ENCODE results near the gene UROC1. TPM values are rescaled to one million over a fixed set of nuclear protein-coding genes. Genes with fewer than 3 reads are reported as not detected.

The UROC1 gene
- total RNA-seq, 2 experiments from 2014 or later: 0.09 TPM; not detected in 1

DNA sequence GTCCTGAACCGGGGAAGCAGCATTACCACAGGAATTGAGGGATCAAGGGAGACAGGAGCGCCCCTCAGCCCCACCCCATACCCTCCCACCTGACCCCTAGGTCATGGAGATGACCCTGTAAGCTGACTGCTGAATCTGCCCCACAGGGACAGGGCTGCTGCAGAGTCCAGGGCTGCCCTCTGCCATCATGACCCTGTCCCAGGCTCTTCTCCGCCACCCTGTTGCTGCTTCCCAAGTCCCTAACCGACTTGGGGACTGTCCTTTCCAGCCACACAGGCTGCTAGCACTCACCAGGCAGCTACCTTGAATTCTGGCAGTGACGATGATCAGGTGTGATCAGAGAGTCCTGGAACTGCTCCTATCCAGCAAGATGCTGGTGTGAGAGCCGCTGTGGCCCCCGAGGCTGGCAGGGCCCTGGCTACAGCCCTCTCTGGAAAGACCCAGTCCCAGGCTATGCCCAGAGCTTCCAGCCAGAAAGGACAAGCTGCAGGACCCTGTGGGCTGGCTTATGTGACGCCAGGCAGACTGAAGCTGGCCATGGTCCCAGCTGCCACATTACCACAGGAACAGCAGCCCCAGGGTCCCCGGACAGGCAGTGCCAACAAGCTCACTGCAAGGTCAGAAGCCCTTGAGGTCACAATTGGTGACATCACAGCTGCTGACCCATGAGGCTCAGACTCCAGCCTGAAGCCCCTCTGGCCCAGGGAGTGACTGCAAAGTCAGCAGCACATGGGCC, 40.9 kb upstream of the UROC1 start, which contains the start of gene C3orf22:
Gene C3orf22 (minus strand): TSS at position 597 of the 736 bp plus-strand sequence. CDS start 5,542 bp downstream, outside the sequence.
- H3K36me3 ChIP-seq (ENCODE audit: insufficient read depth, low read length): no peaks in the 10 kb centered on the region
- H3K4me2 ChIP-seq (ENCODE audit: low read length): no peak within 1 kb of the TSS
- no peak within 1 kb of the TSS for H3K4me3 ChIP-seq (ENCODE audit: low read depth, low read length, poor library complexity, severe bottlenecking)
- POLR2A ChIA-PET: interaction anchor here (0.6 kb wide), 1 partner anchor 20 kb away, joined by 4 read pairs; no protein-coding TSS in a partner anchor
- DNase-seq (ENCODE audit: low spot score): no peak
- H2AFZ ChIP-seq (ENCODE audit: low read length): no peak within 1 kb of the TSS
- H3K9me3 ChIP-seq (ENCODE audit: low read length): no peaks in the 10 kb centered on the region
- BruUV-seq (replicated peaks): no TSS peak
- H3K9me2 ChIP-seq (ENCODE audit: insufficient read depth, low read length): no peaks in the 10 kb centered on the region
- H4K20me1 ChIP-seq (ENCODE audit: insufficient read depth, low read length): no peaks in the 10 kb centered on the region
- intact Hi-C loops (cut with micrococcal nuclease; ENCODE audit: unreplicated experiment): no loop called here
- TF ChIP-seq, protein P1, sequence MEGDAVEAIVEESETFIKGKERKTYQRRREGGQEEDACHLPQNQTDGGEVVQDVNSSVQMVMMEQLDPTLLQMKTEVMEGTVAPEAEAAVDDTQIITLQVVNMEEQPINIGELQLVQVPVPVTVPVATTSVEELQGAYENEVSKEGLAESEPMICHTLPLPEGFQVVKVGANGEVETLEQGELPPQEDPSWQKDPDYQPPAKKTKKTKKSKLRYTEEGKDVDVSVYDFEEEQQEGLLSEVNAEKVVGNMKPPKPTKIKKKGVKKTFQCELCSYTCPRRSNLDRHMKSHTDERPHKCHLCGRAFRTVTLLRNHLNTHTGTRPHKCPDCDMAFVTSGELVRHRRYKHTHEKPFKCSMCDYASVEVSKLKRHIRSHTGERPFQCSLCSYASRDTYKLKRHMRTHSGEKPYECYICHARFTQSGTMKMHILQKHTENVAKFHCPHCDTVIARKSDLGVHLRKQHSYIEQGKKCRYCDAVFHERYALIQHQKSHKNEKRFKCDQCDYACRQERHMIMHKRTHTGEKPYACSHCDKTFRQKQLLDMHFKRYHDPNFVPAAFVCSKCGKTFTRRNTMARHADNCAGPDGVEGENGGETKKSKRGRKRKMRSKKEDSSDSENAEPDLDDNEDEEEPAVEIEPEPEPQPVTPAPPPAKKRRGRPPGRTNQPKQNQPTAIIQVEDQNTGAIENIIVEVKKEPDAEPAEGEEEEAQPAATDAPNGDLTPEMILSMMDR (conservative IDR thresholded peaks at IDR 0.05; ENCODE audit: low read length): no peak
- no peak for TF ChIP-seq EZH2phosphoT487 (IDR thresholded peaks at IDR 0.05; ENCODE audit: borderline replicate concordance, low read depth, low read length)
- no peaks in the 10 kb centered on the region for H3K4me1 ChIP-seq (ENCODE audit: insufficient read depth, low read length, poor library complexity, severe bottlenecking)
- CTCF ChIA-PET (ENCODE audit: unreplicated experiment): no interaction called here
- H3K27ac ChIP-seq (ENCODE audit: low read depth, low read length, poor library complexity, severe bottlenecking): no peak within 1 kb of the TSS
- H3K79me2 ChIP-seq (ENCODE audit: insufficient read depth, low read depth, low read length): no peaks in the 10 kb centered on the region

DNA sequence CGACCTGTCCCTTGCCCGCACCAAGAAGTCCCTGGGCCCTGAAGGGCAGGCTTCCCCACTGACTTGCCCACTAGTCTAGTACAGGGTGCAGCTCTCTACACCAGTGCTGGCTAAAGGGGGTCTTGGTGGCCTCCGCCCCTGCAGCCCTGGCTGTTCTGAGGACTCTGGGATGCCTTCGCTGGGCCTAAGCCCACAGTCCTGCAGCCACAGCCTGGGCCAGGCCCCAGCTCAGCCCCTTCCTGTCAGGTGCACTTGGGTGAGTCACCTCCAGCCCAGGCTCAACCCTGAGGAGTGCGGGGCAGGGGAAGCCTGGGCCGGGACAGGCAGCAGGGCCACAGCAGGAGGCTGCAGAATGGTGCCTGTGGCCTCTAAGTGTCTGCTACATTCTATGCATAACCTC, 40.2 kb upstream of the UROC1 start:
- Histone ChIP-seq H3K9me2 (ENCODE audit: insufficient read depth, low read length) (no peaks in the 10 kb centered on the region), H3K27ac (ENCODE audit: low read depth, low read length, poor library complexity, severe bottlenecking) (no peak overlapping the region), H3K4me1 (ENCODE audit: insufficient read depth, low read length, poor library complexity, severe bottlenecking) (no peaks in the 10 kb centered on the region), H3K79me2 (ENCODE audit: insufficient read depth, low read depth, low read length) (no peaks in the 10 kb centered on the region), H3K9me3 (ENCODE audit: low read length) (no peaks in the 10 kb centered on the region), H2AFZ (ENCODE audit: low read length) (no peak overlapping the region), H3K4me2 (ENCODE audit: low read length) (no peak overlapping the region), H4K20me1 (ENCODE audit: insufficient read depth, low read length) (no peaks in the 10 kb centered on the region), H3K36me3 (ENCODE audit: insufficient read depth, low read length) (no peaks in the 10 kb centered on the region), H3K4me3 (ENCODE audit: low read depth, low read length, poor library complexity, severe bottlenecking) (no peak overlapping the region)
- TF ChIP-seq, protein P1 (conservative IDR thresholded peaks at IDR 0.05; ENCODE audit: low read length): no peak
- no peak for TF ChIP-seq EZH2phosphoT487 (IDR thresholded peaks at IDR 0.05; ENCODE audit: borderline replicate concordance, low read depth, low read length)
- DNase-seq (ENCODE audit: low spot score): no peak
- no TSS peak for BruUV-seq (replicated peaks)
- ChIA-PET POLR2A (no interaction called here), CTCF (ENCODE audit: unreplicated experiment) (no interaction called here)
- intact Hi-C loops (cut with micrococcal nuclease; ENCODE audit: unreplicated experiment): no loop called here

DNA sequence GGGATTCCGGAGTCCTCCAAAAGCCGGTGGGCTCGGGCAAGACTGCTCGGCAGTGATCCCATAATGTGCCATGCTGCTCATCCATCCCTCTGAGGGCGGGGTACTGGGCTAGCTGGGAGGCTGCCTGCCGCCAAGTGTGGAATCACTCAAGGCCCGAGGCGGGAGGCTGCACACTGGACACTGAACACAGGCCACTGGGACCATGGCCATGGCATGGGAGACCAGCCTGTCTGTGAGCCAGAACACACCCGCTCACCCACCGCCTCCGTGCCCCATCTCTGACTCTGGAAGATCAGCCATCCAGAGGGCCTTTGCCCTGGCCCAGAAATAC, 39.8 kb upstream of the UROC1 start:
- Histone ChIP-seq H2AFZ (ENCODE audit: low read length) (no peak overlapping the region), H3K27ac (ENCODE audit: low read depth, low read length, poor library complexity, severe bottlenecking) (no peak overlapping the region), H3K9me2 (ENCODE audit: insufficient read depth, low read length) (no peaks in the 10 kb centered on the region), H3K4me2 (ENCODE audit: low read length) (no peak overlapping the region), H3K79me2 (ENCODE audit: insufficient read depth, low read depth, low read length) (no peaks in the 10 kb centered on the region), H3K9me3 (ENCODE audit: low read length) (no peaks in the 10 kb centered on the region), H3K36me3 (ENCODE audit: insufficient read depth, low read length) (no peaks in the 10 kb centered on the region), H3K4me3 (ENCODE audit: low read depth, low read length, poor library complexity, severe bottlenecking) (no peak overlapping the region), H3K4me1 (ENCODE audit: insufficient read depth, low read length, poor library complexity, severe bottlenecking) (no peaks in the 10 kb centered on the region), H4K20me1 (ENCODE audit: insufficient read depth, low read length) (no peaks in the 10 kb centered on the region)
- intact Hi-C loops (cut with micrococcal nuclease; ENCODE audit: unreplicated experiment): no loop called here
- POLR2A ChIA-PET: no interaction called here
- CTCF ChIA-PET (ENCODE audit: unreplicated experiment): no interaction called here
- no TSS peak for BruUV-seq (replicated peaks)
- TF ChIP-seq, protein P1 (conservative IDR thresholded peaks at IDR 0.05; ENCODE audit: low read length): no peak
- no peak for TF ChIP-seq EZH2phosphoT487 (IDR thresholded peaks at IDR 0.05; ENCODE audit: borderline replicate concordance, low read depth, low read length)
- DNase-seq (ENCODE audit: low spot score): no peak

Measured in OCI-LY7 (cell line).